ENCODE measurements around the gene RNF38. TPM values are rescaled to one million over a fixed set of nuclear protein-coding genes. Genes with fewer than 3 reads are reported as not detected.
A peak's percentile ranks its signal among the peaks of the same experiment; 100 is the strongest.
"Not testable (repeated sequence)": the region's sequence is repeated elsewhere in the genome, so short reads cannot be mapped to it uniquely, and the experiment has no call there.

RNF38 gene
- total and polyA plus RNA-seq, 7 donors, result 9.2 to 56.3 (median 38.5) TPM

DNA sequence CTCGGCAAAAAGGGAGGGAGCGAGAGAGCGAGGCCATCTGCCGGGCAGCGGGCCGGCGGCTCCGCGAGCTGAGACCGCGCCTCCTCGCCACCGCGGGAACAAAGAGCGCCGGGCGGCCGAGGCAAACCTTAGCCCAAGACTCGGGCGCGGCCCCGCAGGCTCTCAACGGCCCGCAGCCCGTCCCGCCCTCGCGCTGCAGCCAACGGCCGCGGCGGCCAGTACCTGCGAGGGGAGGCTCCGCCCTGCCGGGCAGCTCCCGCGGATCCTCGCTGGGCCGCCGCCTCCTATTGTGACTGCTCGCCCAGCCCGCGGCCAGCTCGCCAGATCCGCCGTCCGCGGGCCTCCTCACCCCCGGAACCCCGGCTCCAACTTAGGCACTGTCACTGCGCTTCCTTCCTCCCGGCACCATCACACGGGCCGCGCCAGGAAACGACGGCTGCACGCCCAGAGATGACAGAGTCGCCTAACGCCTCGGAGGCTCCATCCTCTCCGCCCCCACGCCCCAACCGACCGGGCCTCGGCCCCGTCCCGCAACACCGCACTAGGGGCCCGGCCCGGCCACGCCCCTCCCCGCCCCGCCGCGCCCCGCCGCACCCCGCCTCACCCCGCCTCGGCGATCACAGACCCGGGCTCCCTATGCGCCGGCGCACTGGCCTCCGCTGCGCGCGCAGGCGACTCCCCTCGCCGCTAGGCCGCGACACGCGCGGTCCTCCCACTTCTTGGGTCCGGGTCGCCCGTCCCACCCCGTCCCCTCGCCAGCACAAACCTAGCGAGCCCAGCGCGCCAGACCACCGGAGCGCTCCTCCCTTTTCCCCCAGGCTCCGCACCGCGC is 479 bp upstream of the RNF38 start:
- WGBS, 2 donors, result 0 to 1% methylated on average over 111 of the region's 111 CpGs
- peak; percentile 93 for DNase-seq
- peak overlapping the region; percentile 94 to 98 (median 96) for H3K27ac ChIP-seq
- H3K36me3 ChIP-seq, result no peaks in the 10 kb centered on the region
- no peak for TF ChIP-seq EP300 (IDR thresholded peaks at IDR 0.05)
- TF ChIP-seq POLR2A (IDR thresholded peaks at IDR 0.05), result peak in 1 of 2 donors; percentile 28
- peak; percentile 60 to 82 (median 74) for TF ChIP-seq POLR2AphosphoS5 (IDR thresholded peaks at IDR 0.05)
- peak overlapping the region; percentile 81 to 88 (median 86) for H3K4me3 ChIP-seq
- no peaks in the 10 kb centered on the region for H3K9me3 ChIP-seq
- H3K4me1 ChIP-seq, result peaks cover 0 to 35% (median 26%) of the 10 kb centered on the region in 4 donors
- intact Hi-C loops (cut with DNase I), result loop anchor here (1.0 to 5.0 kb wide), 2 partner anchors 87 to 172 kb away; partner anchors contain the start of gene MELK
- H3K27me3 ChIP-seq, result no peaks in the 10 kb centered on the region

DNA sequence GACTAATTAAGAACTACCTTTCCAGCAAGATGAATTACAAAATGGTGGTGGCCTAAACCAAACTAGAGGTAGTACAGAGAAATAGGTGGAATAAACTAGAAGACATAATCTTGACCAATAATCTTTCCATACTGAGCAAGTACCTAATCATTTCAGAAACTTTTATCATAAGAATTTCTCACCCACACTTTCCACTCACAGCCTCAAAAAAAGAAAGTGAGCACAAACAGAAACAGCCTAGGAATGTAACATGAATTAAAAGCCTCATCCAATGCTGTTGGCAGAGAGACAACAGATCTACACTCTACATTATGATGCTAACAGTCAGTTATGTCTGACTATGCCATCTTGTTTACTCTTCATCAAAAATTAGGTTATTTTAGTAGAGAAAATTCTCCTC is 1.3 kb downstream of the RNF38 start:
- DNase-seq, result no peak
- peaks cover 0 to 45% (median 30%) of the 10 kb centered on the region in 4 donors for H3K4me1 ChIP-seq
- no peaks in the 10 kb centered on the region for H3K9me3 ChIP-seq
- intact Hi-C loops (cut with DNase I), result no loop called here
- TF ChIP-seq, protein P1, sequence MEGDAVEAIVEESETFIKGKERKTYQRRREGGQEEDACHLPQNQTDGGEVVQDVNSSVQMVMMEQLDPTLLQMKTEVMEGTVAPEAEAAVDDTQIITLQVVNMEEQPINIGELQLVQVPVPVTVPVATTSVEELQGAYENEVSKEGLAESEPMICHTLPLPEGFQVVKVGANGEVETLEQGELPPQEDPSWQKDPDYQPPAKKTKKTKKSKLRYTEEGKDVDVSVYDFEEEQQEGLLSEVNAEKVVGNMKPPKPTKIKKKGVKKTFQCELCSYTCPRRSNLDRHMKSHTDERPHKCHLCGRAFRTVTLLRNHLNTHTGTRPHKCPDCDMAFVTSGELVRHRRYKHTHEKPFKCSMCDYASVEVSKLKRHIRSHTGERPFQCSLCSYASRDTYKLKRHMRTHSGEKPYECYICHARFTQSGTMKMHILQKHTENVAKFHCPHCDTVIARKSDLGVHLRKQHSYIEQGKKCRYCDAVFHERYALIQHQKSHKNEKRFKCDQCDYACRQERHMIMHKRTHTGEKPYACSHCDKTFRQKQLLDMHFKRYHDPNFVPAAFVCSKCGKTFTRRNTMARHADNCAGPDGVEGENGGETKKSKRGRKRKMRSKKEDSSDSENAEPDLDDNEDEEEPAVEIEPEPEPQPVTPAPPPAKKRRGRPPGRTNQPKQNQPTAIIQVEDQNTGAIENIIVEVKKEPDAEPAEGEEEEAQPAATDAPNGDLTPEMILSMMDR (IDR thresholded peaks at IDR 0.05), result no peak
- TF ChIP-seq POLR2AphosphoS5 (IDR thresholded peaks at IDR 0.05) (no peak), POLR2A (IDR thresholded peaks at IDR 0.05) (no peak), EP300 (IDR thresholded peaks at IDR 0.05) (no peak)
- H3K4me3 ChIP-seq, result no peak overlapping the region
- H3K27ac ChIP-seq, result peak overlapping the region in 3 of 4 donors; percentile 33 to 97 (median 95)
- no peaks in the 10 kb centered on the region for H3K36me3 ChIP-seq
- no peaks in the 10 kb centered on the region for H3K27me3 ChIP-seq

DNA sequence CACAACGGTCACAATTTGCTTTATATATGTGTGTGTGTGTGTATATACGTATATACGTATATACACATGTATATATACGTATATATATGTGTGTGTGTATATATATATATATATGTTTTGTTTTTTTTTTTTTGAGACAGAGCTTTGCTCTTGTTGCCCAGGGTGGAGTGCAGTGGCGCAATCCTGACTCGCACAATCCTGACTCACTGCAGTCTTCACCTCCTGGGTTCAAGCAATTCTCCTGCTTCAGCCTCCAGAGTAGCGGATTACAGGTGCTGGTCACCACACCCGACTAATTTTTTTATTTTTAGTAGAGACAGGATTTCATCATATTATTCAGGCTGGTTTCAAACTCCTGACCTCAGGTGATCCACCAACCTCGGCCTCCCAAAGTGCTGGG is 3.1 kb downstream of the RNF38 start:
- no peak for DNase-seq
- Histone ChIP-seq H3K4me1 (peaks cover 0 to 48% (median 34%) of the 10 kb centered on the region in 4 donors), H3K36me3 (no peaks in the 10 kb centered on the region), H3K4me3 (no peak overlapping the region), H3K9me3 (no peaks in the 10 kb centered on the region), H3K27me3 (no peaks in the 10 kb centered on the region), H3K27ac (no peak overlapping the region)
- intact Hi-C loops (cut with DNase I), result no loop called here
- 88 to 89% methylated on average over 9 of the region's 9 CpGs for WGBS, 2 donors
- TF ChIP-seq, protein P1 (IDR thresholded peaks at IDR 0.05), result no peak
- TF ChIP-seq POLR2A (IDR thresholded peaks at IDR 0.05), result no peak
- TF ChIP-seq EP300 (IDR thresholded peaks at IDR 0.05), result no peak
- no peak for TF ChIP-seq POLR2AphosphoS5 (IDR thresholded peaks at IDR 0.05)

- peaks cover 0 to 37% (median 19%) of the 10 kb centered on the region in 4 donors for H3K4me1 ChIP-seq
- peak overlapping the region in 1 of 4 donors; percentile 3 for H3K27ac ChIP-seq
- H3K9me3 ChIP-seq, result no peaks in the 10 kb centered on the region
- H3K4me3 ChIP-seq, result no peak overlapping the region
- 91 to 100% methylated on average over 1 of the region's 1 CpG for WGBS, 2 donors
- intact Hi-C loops (cut with DNase I), result no loop called here
- TF ChIP-seq POLR2A (IDR thresholded peaks at IDR 0.05), result no peak
- TF ChIP-seq POLR2AphosphoS5 (IDR thresholded peaks at IDR 0.05), result no peak
- TF ChIP-seq, protein P1 (IDR thresholded peaks at IDR 0.05), result no peak
- no peak for TF ChIP-seq EP300 (IDR thresholded peaks at IDR 0.05)
- H3K36me3 ChIP-seq, result no peaks in the 10 kb centered on the region
- H3K27me3 ChIP-seq, result no peaks in the 10 kb centered on the region
- no peak for DNase-seq
Measured at GRCh38 chr9:36392489-36392888, 7.6 kb downstream of the RNF38 start.

- no peaks in the 10 kb centered on the region for H3K36me3 ChIP-seq
- no peak for TF ChIP-seq POLR2AphosphoS5 (IDR thresholded peaks at IDR 0.05)
- TF ChIP-seq, protein P1 (IDR thresholded peaks at IDR 0.05), result no peak
- TF ChIP-seq EP300 (IDR thresholded peaks at IDR 0.05), result no peak
- no peak for TF ChIP-seq POLR2A (IDR thresholded peaks at IDR 0.05)
- no peak overlapping the region for H3K27ac ChIP-seq
- H3K9me3 ChIP-seq, result no peaks in the 10 kb centered on the region
- DNase-seq, result no peak
- 77 to 92% methylated on average over 2 of the region's 2 CpGs for WGBS, 2 donors
- H3K4me3 ChIP-seq, result no peak overlapping the region
- peaks cover 0 to 25% (median 13%) of the 10 kb centered on the region in 4 donors for H3K4me1 ChIP-seq
- no peaks in the 10 kb centered on the region for H3K27me3 ChIP-seq
- intact Hi-C loops (cut with DNase I), result no loop called here
Measured at GRCh38 chr9:36389590-36389989, 10.5 kb downstream of the RNF38 start.

- H3K4me1 ChIP-seq, result peaks cover 0 to 35% (median 14%) of the 10 kb centered on the region in 4 donors
- H3K27me3 ChIP-seq; DNase-seq; intact Hi-C loops (cut with DNase I); H3K36me3 ChIP-seq; H3K9me3 ChIP-seq; H3K4me3 ChIP-seq; H3K27ac ChIP-seq: not testable (repeated sequence)
- whole genome bisulfite sequencing, 2 donors, result 80% methylated on average over 7 of the region's 7 CpGs
Measured at GRCh38 chr9:36386396-36386965, 13.6 kb downstream of the RNF38 start.
